Measurements from ENCODE around the gene TMEM205.

DNA sequence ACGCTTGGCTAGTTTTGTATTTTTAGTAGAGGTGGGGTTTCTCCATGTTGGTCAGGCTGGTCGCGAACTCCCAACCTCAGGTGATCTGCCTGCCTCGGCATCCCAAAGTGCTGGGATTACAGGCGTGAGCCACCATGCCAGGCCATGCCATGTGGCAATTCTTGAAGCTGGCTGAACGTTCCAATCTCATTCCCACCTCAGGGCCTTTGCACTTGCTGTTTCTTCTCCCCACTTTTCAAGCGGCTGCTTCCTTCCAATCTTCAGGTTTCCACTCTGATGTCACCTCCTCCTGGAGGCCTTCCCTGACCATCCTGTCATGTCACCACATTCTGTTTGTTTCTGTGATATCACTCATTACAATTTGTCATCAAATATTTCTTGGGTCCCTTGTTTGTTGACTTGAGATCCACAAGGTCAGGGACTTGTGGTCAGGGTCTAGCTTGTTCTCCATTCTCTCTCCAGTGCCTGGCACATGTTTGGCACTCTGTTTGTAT is 33.8 kb upstream of the TMEM205 start:
- no peak for TF ChIP-seq POLR2A (IDR thresholded peaks at IDR 0.05)
- TF ChIP-seq, protein P1, sequence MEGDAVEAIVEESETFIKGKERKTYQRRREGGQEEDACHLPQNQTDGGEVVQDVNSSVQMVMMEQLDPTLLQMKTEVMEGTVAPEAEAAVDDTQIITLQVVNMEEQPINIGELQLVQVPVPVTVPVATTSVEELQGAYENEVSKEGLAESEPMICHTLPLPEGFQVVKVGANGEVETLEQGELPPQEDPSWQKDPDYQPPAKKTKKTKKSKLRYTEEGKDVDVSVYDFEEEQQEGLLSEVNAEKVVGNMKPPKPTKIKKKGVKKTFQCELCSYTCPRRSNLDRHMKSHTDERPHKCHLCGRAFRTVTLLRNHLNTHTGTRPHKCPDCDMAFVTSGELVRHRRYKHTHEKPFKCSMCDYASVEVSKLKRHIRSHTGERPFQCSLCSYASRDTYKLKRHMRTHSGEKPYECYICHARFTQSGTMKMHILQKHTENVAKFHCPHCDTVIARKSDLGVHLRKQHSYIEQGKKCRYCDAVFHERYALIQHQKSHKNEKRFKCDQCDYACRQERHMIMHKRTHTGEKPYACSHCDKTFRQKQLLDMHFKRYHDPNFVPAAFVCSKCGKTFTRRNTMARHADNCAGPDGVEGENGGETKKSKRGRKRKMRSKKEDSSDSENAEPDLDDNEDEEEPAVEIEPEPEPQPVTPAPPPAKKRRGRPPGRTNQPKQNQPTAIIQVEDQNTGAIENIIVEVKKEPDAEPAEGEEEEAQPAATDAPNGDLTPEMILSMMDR (IDR thresholded peaks at IDR 0.05): no peak
